ENCODE measurements around the gene YAE1.

The YAE1 gene

GRCh38 chr7:39605087-39605486 lies 38.9 kb downstream of the YAE1 start:
- TF ChIP-seq FOXM1 (IDR thresholded peaks at IDR 0.05; ENCODE audit: borderline replicate concordance, low read depth), result no peak
- no peak for TF ChIP-seq ZBTB7A (IDR thresholded peaks at IDR 0.05; ENCODE audit: low read depth)
- no peak for TF ChIP-seq TAF1 (IDR thresholded peaks at IDR 0.05; ENCODE audit: low read depth)
- TF ChIP-seq MAX (IDR thresholded peaks at IDR 0.05), result no peak
- no peak for TF ChIP-seq TCF12 (IDR thresholded peaks at IDR 0.05; ENCODE audit: low read depth)
- no peak for TF ChIP-seq NFIC (IDR thresholded peaks at IDR 0.05)
- no peak for TF ChIP-seq CREB1 (IDR thresholded peaks at IDR 0.05; ENCODE audit: low read depth)
- TF ChIP-seq USF1 (IDR thresholded peaks at IDR 0.05), result no peak
- TF ChIP-seq YY1 (IDR thresholded peaks at IDR 0.05; ENCODE audit: low read depth), result no peak
- TF ChIP-seq EP300 (IDR thresholded peaks at IDR 0.05; ENCODE audit: borderline replicate concordance), result no peak
- no peak for TF ChIP-seq CEBPB (IDR thresholded peaks at IDR 0.05)
- no peak for TF ChIP-seq REST (IDR thresholded peaks at IDR 0.05; ENCODE audit: low read depth)
- no peak for TF ChIP-seq EGR1 (IDR thresholded peaks at IDR 0.05)
- no peak for TF ChIP-seq RAD21 (IDR thresholded peaks at IDR 0.05; ENCODE audit: low read depth)
- TF ChIP-seq TEAD4 (IDR thresholded peaks at IDR 0.05), result no peak

- no peak for TF ChIP-seq TAF1 (IDR thresholded peaks at IDR 0.05; ENCODE audit: low read depth)
- no peak for TF ChIP-seq FOXM1 (IDR thresholded peaks at IDR 0.05; ENCODE audit: borderline replicate concordance, low read depth)
Observed at GRCh38 chr7:39606352-39606751, 40.1 kb downstream of the YAE1 start.

- TF ChIP-seq NFIC (IDR thresholded peaks at IDR 0.05) (no peak), REST (IDR thresholded peaks at IDR 0.05; ENCODE audit: low read depth) (no peak), EGR1 (IDR thresholded peaks at IDR 0.05) (no peak), TEAD4 (IDR thresholded peaks at IDR 0.05) (no peak), RAD21 (IDR thresholded peaks at IDR 0.05; ENCODE audit: low read depth) (no peak), CEBPB (IDR thresholded peaks at IDR 0.05) (no peak), ZBTB7A (IDR thresholded peaks at IDR 0.05; ENCODE audit: low read depth) (no peak), TAF1 (IDR thresholded peaks at IDR 0.05; ENCODE audit: low read depth) (no peak), EP300 (IDR thresholded peaks at IDR 0.05; ENCODE audit: borderline replicate concordance) (no peak), TCF12 (IDR thresholded peaks at IDR 0.05; ENCODE audit: low read depth) (no peak), FOXM1 (IDR thresholded peaks at IDR 0.05; ENCODE audit: borderline replicate concordance, low read depth) (no peak), YY1 (IDR thresholded peaks at IDR 0.05; ENCODE audit: low read depth) (no peak), USF1 (IDR thresholded peaks at IDR 0.05) (no peak)
Observed at GRCh38 chr7:39606941-39607340, 40.7 kb downstream of the YAE1 start.

- TF ChIP-seq RAD21 (IDR thresholded peaks at IDR 0.05; ENCODE audit: low read depth) (no peak), TCF12 (IDR thresholded peaks at IDR 0.05; ENCODE audit: low read depth) (no peak), CEBPB (IDR thresholded peaks at IDR 0.05) (no peak), YY1 (IDR thresholded peaks at IDR 0.05; ENCODE audit: low read depth) (no peak), NFIC (IDR thresholded peaks at IDR 0.05) (no peak), FOXM1 (IDR thresholded peaks at IDR 0.05; ENCODE audit: borderline replicate concordance, low read depth) (no peak), MAX (IDR thresholded peaks at IDR 0.05) (no peak), EGR1 (IDR thresholded peaks at IDR 0.05) (no peak), USF1 (IDR thresholded peaks at IDR 0.05) (no peak), TEAD4 (IDR thresholded peaks at IDR 0.05) (no peak), REST (IDR thresholded peaks at IDR 0.05; ENCODE audit: low read depth) (no peak), CREB1 (IDR thresholded peaks at IDR 0.05; ENCODE audit: low read depth) (no peak), EP300 (IDR thresholded peaks at IDR 0.05; ENCODE audit: borderline replicate concordance) (no peak), ZBTB7A (IDR thresholded peaks at IDR 0.05; ENCODE audit: low read depth) (no peak), TAF1 (IDR thresholded peaks at IDR 0.05; ENCODE audit: low read depth) (no peak)
Observed at GRCh38 chr7:39607865-39608264, 41.7 kb downstream of the YAE1 start.
